K562 (cell line): ENCODE measurements around the gene MAPK8IP1. TPM values are rescaled to one million over a fixed set of nuclear protein-coding genes. Genes with fewer than 3 reads are reported as not detected.
A peak's percentile ranks its signal among the peaks of the same experiment; 100 is the strongest.

Source experiments
- ATAC-seq: fragments of 200-7000 bp; cut with Tn5 transposase; 3 replicates; pipeline ENCODE4 v1.9.1; 2020; ENCODE audit warnings: moderate library complexity
- BruUV-seq: library from RNA; stranded (reverse); fragments of 400-500 nt; replicated peaks from 2 replicates; lab custom pipeline; 2021; lab: Mats Ljungman, UMichigan
- CTCF ChIA-PET: fragments of 300-600 bp; formaldehyde crosslinking; extraction: SDS; loops from one replicate; lab custom pipeline; 2021; ENCODE audit warnings: low intra/inter-chr PET ratio; lab: Yijun Ruan, JAX
- POLR2A ChIA-PET: fragments of 300-600, 350-650 bp; sonication (Branson Sonifier 250); formaldehyde crosslinking; extraction: SDS; loops from one replicate; lab custom pipeline; 2021; ENCODE audit warnings: antibody characterized with exemption, inconsistent platforms; lab: Yijun Ruan, JAX
- DNase-seq, 4 experiments: peaks; one replicate each; pipeline versions ENCODE4 v3.0.0 to v3.0.0-alpha.2; 2011 to 2018; ENCODE audit warnings: low spot score in 3 of 4, mixed read lengths in 3 of 4; ENCODE audit errors: extremely low read depth in 1 of 4
- FAIRE-seq: peaks from 2 replicates; lab custom pipeline; 2011; peaks lifted over from hg19 to GRCh38; lab: Jason Lieb, UNC
- H2AFZ ChIP-seq: 2 replicates; pipeline ENCODE4 v1.6.0; 2011; ENCODE audit warnings: low read depth, low read length, control low read depth, inconsistent platforms
- H3K27ac ChIP-seq: fragments of 200-600 bp; 3 replicates; pipeline ENCODE4 v1.8.0; 2011; ENCODE audit warnings: low read depth, mild to moderate bottlenecking, control low read depth, inconsistent platforms, low read length, moderate library complexity, mixed read lengths; ENCODE audit errors: extremely low read depth
- H3K27me3 ChIP-seq, 2 experiments: fragments of 300-600 bp in 1 of 2; 2 replicates in 1 of 2; 3 replicates in 1 of 2; pipeline versions ENCODE4 v1.6.0 to v1.8.0; 2011; ENCODE audit warnings: inconsistent platforms in 2 of 2, low read length in 2 of 2, mild to moderate bottlenecking in 1 of 2, mixed read lengths in 1 of 2, moderate library complexity in 1 of 2; ENCODE audit not compliant: control insufficient read depth in 2 of 2, insufficient read depth in 2 of 2
- H3K36me3 ChIP-seq: fragments of 300-600 bp; 3 replicates; pipeline ENCODE4 v1.8.0; 2011; ENCODE audit warnings: mild to moderate bottlenecking, low read length, inconsistent platforms; ENCODE audit not compliant: control insufficient read depth, insufficient read depth
- H3K4me1 ChIP-seq, 2 experiments: fragments of 200-600 bp in 1 of 2; replicated peaks in 1 of 2; 2 replicates in 1 of 2; 3 replicates in 1 of 2; pipeline versions ENCODE4 v1.5.1 to v1.8.0; 2011; ENCODE audit warnings: inconsistent platforms in 2 of 2, low read length in 2 of 2, mild to moderate bottlenecking in 1 of 2, mixed read lengths in 1 of 2, moderate library complexity in 1 of 2; ENCODE audit not compliant: control insufficient read depth in 2 of 2, insufficient read depth in 2 of 2
- H3K4me2 ChIP-seq: 2 replicates; pipeline ENCODE4 v1.6.1; 2011; ENCODE audit warnings: low read length, control low read depth, inconsistent platforms, mixed read lengths; ENCODE audit not compliant: insufficient read depth
- H3K4me3 ChIP-seq: fragments of 200-600 bp; sonication (generic), shearing (Covaris generic); 2 replicates; pipeline ENCODE4 v1.5.1; 2016; ENCODE audit warnings: control low read depth, inconsistent platforms
- H3K79me2 ChIP-seq: fragments of 200-600 bp; 3 replicates; pipeline ENCODE4 v1.8.0; 2011; ENCODE audit warnings: low read length, inconsistent platforms; ENCODE audit not compliant: control insufficient read depth, insufficient read depth
- H3K9ac ChIP-seq, 2 experiments: 2 replicates each; pipeline versions ENCODE4 v1.6.0 to v1.6.1; 2011; ENCODE audit warnings: low read depth in 2 of 2, low read length in 2 of 2, control low read depth in 1 of 2, inconsistent platforms in 1 of 2, mild to moderate bottlenecking in 1 of 2, mixed read lengths in 1 of 2; ENCODE audit not compliant: insufficient read depth in 1 of 2
- H3K9me1 ChIP-seq: one replicate; pipeline ENCODE4 v1.6.0; 2011; ENCODE audit warnings: inconsistent platforms, mild to moderate bottlenecking, low read length, moderate library complexity; ENCODE audit not compliant: control insufficient read depth, insufficient read depth
- H3K9me3 ChIP-seq: replicated peaks from 2 replicates; pipeline ENCODE4 v1.5.1; 2011; ENCODE audit warnings: low read depth, low read length, inconsistent platforms; ENCODE audit not compliant: control insufficient read depth, insufficient read depth
- H4K20me1 ChIP-seq: replicated peaks from 2 replicates; pipeline ENCODE4 v1.6.1; 2011; ENCODE audit warnings: low read length, inconsistent platforms, mixed read lengths; ENCODE audit not compliant: control insufficient read depth, insufficient read depth
- HMGN3 ChIP-seq: IDR thresholded peaks from 2 replicates; pipeline ENCODE4 v1.6.1; 2011; ENCODE audit warnings: borderline replicate concordance, low read depth, mild to moderate bottlenecking, mixed read lengths, low read length; ENCODE audit not compliant: insufficient read length; ENCODE audit errors: extremely low read depth
- KAT2B ChIP-seq: IDR thresholded peaks from one replicate; pipeline ENCODE4 v1.6.1; 2012; ENCODE audit warnings: low read depth, mild to moderate bottlenecking, control low read depth, inconsistent platforms, low read length, moderate library complexity
- SIN3A ChIP-seq, 2 experiments: fragments of 150-350 bp in 1 of 2; IDR thresholded peaks; 2 replicates each; pipeline ENCODE4 v1.6.1; 2011 to 2016; ENCODE audit warnings: borderline replicate concordance in 2 of 2, low read depth in 2 of 2, low read length in 2 of 2, mild to moderate bottlenecking in 2 of 2, moderate library complexity in 2 of 2; ENCODE audit not compliant: control insufficient read depth in 1 of 2
- WGBS: fragments of 100-300 bp; shearing (Covaris generic); methylation state at CpG from one replicate; pipeline ENCODE4 v1.1.6; 2016; ENCODE audit warnings: low coverage, mixed read lengths; ENCODE audit not compliant: insufficient coverage; ENCODE audit errors: missing lambda C conversion rate; 5-methylcytosine and 5-hydroxymethylcytosine counted together
- in situ Hi-C: fragments of 300-500 bp; cut with MboI; formaldehyde crosslinking; loops from 4 replicates; pipeline ENCODE4 v1.15.0; 2018; ENCODE audit warnings: inconsistent platforms, mixed read lengths
- intact Hi-C: fragments of 100-400 bp; cut with micrococcal nuclease; formaldehyde crosslinking; loops from 2 replicates; pipeline ENCODE4 v1.14.2; 2022
- polyA plus RNA-seq, 8 experiments: library from polyadenylated mRNA; depleted of rRNA in 4 of 8; stranded (reverse) in 5 of 8; unstranded in 3 of 8; fragments of >200 nt; fragmentation: Nextera tagmentation in 2 of 8; fragmentation: Illumina TruSeq in 1 of 8; extraction: Ambion mirVana in 2 of 8; extraction: Trizol in 1 of 8; gene quantifications; 2 replicates each; pipeline versions ENCODE4 v1.2.1 to v1.2.3, GENCODE V29; 2011 to 2014; ENCODE audit warnings: inconsistent platforms in 1 of 8, missing spikeins in 1 of 8
- total RNA-seq, 7 experiments: library from RNA; depleted of rRNA in 6 of 7; stranded (reverse); fragments of >200 nt in 6 of 7; fragmentation: Illumina TruSeq in 2 of 7; extraction: Trizol in 2 of 7; gene quantifications; 2 replicates each; pipeline versions ENCODE4 v1.2.1 to v1.2.3, GENCODE V29; 2011 to 2021; ENCODE audit warnings: low replicate concordance in 1 of 7
- TF ChIP-seq, protein P1 (sequence below): conservative IDR thresholded peaks from 2 replicates; pipeline ENCODE4 v1.6.1; 2011; ENCODE audit warnings: low read depth, mild to moderate bottlenecking, low read length; ENCODE audit not compliant: control insufficient read depth
- TF ChIP-seq, protein P2 (sequence below): fragments of 250-450 bp; sonication (Bioruptor Pico); IDR thresholded peaks from 2 replicates; pipeline ENCODE4 v1.4.0; 2020; ENCODE audit warnings: mild to moderate bottlenecking, moderate library complexity

Gene MAPK8IP1
- total and polyA plus RNA-seq, 9 of the 15 experiments (the other 6 are each of a cell fraction or from before 2014, with no cell fraction given) = 0.13 to 6.9 (median 2.5) TPM

DNA sequence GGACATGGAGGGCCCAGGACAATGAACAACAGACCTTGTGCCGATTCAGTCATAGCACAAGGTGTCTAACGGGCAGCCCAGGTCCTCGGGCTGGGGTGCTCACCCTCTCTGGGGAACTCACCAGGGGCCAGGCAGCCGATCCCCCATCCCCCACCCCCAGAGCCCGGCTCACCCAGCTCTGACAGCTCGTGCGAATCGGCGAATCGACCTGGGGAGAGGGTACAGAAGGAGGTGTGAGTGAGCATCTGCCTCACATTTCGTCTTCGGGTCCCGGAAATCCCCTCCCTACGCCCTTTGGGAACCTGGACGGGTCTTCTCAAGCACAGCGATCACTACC lies 31.8 kb downstream of the MAPK8IP1 start:
- in situ Hi-C loops (no loop called here), intact Hi-C loops (no loop called here)
- FAIRE-seq = no peak
- H3K9me1 ChIP-seq = no peaks in the 10 kb centered on the region
- no peak for ATAC-seq
- DNase-seq = peak in 1 of 4 experiments; percentile 37
- peak overlapping the region; percentile 79 to 93 for H3K9ac ChIP-seq
- POLR2A ChIA-PET = interaction anchor here (0.7 to 0.9 kb wide), 3 partner anchors 16 to 264 kb away, joined by 3 read pairs; no protein-coding TSS in a partner anchor
- CTCF ChIA-PET = no interaction called here
- H4K20me1 ChIP-seq = no peaks in the 10 kb centered on the region
- 1% methylated on average over 16 of the region's 16 CpGs for WGBS
- H2AFZ ChIP-seq = peak overlapping the region; percentile 89; the same call in 1 of the 2 replicates
- peak overlapping the region; percentile 88 for H3K27ac ChIP-seq
- BruUV-seq = no TSS peak
- H3K4me3 ChIP-seq = peak overlapping the region; percentile 72
- H3K27me3 ChIP-seq = no peaks in the 10 kb centered on the region
- H3K36me3 ChIP-seq = peaks cover 35% of the 10 kb centered on the region; the same call in 2 of the 3 replicates
- no peaks in the 10 kb centered on the region for H3K9me3 ChIP-seq
- H3K4me2 ChIP-seq = peak overlapping the region; percentile 94
- H3K79me2 ChIP-seq = peaks cover 14% of the 10 kb centered on the region
- TF ChIP-seq HMGN3 (peak; percentile 3), SIN3A (IDR thresholded peaks at IDR 0.05; ENCODE audit: borderline replicate concordance in 2 of 2, control insufficient read depth in 1 of 2, low read depth in 2 of 2, low read length in 2 of 2) (0 out of 4 replicates have a peak, but pooled peaks of 1 of the 2 experiments have one; percentile 15), KAT2B (no peak)
- TF ChIP-seq, protein P1, sequence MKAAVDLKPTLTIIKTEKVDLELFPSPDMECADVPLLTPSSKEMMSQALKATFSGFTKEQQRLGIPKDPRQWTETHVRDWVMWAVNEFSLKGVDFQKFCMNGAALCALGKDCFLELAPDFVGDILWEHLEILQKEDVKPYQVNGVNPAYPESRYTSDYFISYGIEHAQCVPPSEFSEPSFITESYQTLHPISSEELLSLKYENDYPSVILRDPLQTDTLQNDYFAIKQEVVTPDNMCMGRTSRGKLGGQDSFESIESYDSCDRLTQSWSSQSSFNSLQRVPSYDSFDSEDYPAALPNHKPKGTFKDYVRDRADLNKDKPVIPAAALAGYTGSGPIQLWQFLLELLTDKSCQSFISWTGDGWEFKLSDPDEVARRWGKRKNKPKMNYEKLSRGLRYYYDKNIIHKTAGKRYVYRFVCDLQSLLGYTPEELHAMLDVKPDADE = 0 out of 2 replicates have a peak, but pooled peaks have one; percentile 7
- TF ChIP-seq, protein P2, sequence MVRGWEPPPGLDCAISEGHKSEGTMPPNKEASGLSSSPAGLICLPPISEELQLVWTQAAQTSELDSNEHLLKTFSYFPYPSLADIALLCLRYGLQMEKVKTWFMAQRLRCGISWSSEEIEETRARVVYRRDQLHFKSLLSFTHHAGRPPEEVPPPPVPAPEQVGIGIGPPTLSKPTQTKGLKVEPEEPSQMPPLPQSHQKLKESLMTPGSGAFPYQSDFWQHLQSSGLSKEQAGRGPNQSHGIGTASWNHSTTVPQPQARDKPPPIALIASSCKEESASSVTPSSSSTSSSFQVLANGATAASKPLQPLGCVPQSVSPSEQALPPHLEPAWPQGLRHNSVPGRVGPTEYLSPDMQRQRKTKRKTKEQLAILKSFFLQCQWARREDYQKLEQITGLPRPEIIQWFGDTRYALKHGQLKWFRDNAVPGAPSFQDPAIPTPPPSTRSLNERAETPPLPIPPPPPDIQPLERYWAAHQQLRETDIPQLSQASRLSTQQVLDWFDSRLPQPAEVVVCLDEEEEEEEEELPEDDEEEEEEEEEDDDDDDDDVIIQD = no peak
- H3K4me1 ChIP-seq = peaks cover 6 to 45% of the 10 kb centered on the region in 2 experiments; a peak in 4 of 5 replicates
